Activated B cell treated with CpG ODN at 0.5 μM for 24 hours (primary cell): ENCODE data around the gene CTBP2. TPM values are rescaled to one million over a fixed set of nuclear protein-coding genes. Genes with fewer than 3 reads are reported as not detected.

Experiments used
- ATAC-seq: fragments of 200-7000 bp; cut with Tn5 transposase; one replicate; pipeline ENCODE4 v1.10.0; 2021; ENCODE audit warnings: low read depth, mild to moderate bottlenecking, moderate library complexity
- CTCF ChIA-PET: fragments of 350-600 bp; sonication (Branson Sonifier 250); formaldehyde crosslinking; loops from one replicate; lab custom pipeline; 2021; ENCODE audit warnings: antibody characterized with exemption; lab: Charles Lee
- POLR2A ChIA-PET: fragments of 350-600 bp; sonication (Branson Sonifier 250); formaldehyde crosslinking; loops from one replicate; lab custom pipeline; 2021; ENCODE audit warnings: antibody characterized with exemption; lab: Charles Lee
- DNase-seq: peaks from one replicate; pipeline ENCODE4 v3.0.0; 2022
- H3K27ac Mint-ChIP-seq: one replicate; pipeline ENCODE4 v1.8.0; 2020; ENCODE audit warnings: mixed read lengths
- H3K27me3 Mint-ChIP-seq: one replicate; pipeline ENCODE4 v1.8.0; 2021; ENCODE audit warnings: mixed read lengths
- H3K36me3 Mint-ChIP-seq: one replicate; pipeline ENCODE4 v1.8.0; 2021; ENCODE audit warnings: low read depth, mixed read lengths
- H3K4me1 Mint-ChIP-seq: one replicate; pipeline ENCODE4 v1.8.0; 2021; ENCODE audit warnings: mixed read lengths
- H3K4me3 Mint-ChIP-seq: one replicate; pipeline ENCODE4 v1.8.0; 2020; ENCODE audit warnings: mild to moderate bottlenecking, mixed read lengths
- H3K9me3 Mint-ChIP-seq: one replicate; pipeline ENCODE4 v1.8.0; 2020; ENCODE audit warnings: mixed read lengths
- intact Hi-C: fragments of 100-400 bp; cut with micrococcal nuclease; formaldehyde crosslinking; loops from one replicate; pipeline ENCODE4 v1.15.1; 2024
- total RNA-seq: library from RNA; stranded (reverse); gene quantifications from 2 replicates; pipeline ENCODE4 v1.2.3, GENCODE V29; 2022
- TF ChIP-seq, protein P1 (sequence below): fragments of 200-600 bp; IDR thresholded peaks from one replicate; pipeline ENCODE4 v1.8.0; 2022; ENCODE audit warnings: antibody characterized with exemption, mild to moderate bottlenecking

Gene CTBP2
- total RNA-seq, 1 donor from 2014 or later, result 0.42 TPM

DNA sequence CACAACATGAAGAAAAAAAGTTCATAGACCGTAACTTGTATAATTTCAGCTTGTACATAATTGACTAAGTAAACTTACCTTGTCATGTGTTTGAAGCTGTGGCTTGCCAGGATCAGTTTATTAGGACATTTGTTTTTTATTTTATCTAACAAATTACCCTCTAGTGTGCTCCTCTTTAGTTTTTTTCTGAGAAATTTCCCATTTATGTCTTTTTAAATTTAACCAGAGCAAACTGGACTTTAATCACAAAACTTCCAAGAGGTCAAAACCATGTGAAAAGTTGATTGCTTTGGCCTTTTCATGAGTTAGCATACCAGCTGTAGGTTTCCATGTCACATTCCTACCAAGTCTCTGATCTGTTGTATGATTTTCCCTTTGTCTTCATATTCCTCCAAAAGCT, 176.0 kb downstream of the CTBP2 start:
- DNase-seq, result no peak
- intact Hi-C loops, result no loop called here
- Mint-ChIP-seq H3K36me3 (peaks cover 87% of the 10 kb centered on the region), H3K4me1 (peaks cover 11% of the 10 kb centered on the region), H3K27me3 (no peaks in the 10 kb centered on the region), H3K4me3 (no peak overlapping the region), H3K27ac (no peak overlapping the region), H3K9me3 (no peaks in the 10 kb centered on the region)
- CTCF ChIA-PET, result no interaction called here
- TF ChIP-seq, protein P1, sequence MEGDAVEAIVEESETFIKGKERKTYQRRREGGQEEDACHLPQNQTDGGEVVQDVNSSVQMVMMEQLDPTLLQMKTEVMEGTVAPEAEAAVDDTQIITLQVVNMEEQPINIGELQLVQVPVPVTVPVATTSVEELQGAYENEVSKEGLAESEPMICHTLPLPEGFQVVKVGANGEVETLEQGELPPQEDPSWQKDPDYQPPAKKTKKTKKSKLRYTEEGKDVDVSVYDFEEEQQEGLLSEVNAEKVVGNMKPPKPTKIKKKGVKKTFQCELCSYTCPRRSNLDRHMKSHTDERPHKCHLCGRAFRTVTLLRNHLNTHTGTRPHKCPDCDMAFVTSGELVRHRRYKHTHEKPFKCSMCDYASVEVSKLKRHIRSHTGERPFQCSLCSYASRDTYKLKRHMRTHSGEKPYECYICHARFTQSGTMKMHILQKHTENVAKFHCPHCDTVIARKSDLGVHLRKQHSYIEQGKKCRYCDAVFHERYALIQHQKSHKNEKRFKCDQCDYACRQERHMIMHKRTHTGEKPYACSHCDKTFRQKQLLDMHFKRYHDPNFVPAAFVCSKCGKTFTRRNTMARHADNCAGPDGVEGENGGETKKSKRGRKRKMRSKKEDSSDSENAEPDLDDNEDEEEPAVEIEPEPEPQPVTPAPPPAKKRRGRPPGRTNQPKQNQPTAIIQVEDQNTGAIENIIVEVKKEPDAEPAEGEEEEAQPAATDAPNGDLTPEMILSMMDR, result no peak
- POLR2A ChIA-PET, result no interaction called here
- ATAC-seq, result no peak

DNA sequence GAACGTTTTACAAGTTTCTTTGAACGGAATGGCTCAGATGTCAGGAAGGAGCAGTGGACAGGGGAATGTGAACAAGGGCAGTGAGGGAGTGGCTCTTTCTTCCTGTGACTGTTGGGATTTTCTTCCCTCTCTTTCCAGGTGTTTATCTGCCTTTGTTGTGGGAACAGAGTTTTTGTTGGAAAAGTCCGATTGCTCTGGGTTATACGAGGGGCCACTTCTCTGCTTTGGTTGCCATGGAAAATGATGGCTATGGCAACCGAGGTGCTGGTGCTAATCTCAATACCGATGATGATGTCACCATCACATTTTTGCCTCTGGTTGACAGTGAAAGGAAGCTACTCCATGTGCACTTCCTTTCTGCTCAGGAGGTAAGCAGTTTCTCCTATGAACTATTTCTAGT, 177.0 kb downstream of the CTBP2 start:
- TF ChIP-seq, protein P1, result no peak
- POLR2A ChIA-PET, result no interaction called here
- Mint-ChIP-seq H3K9me3 (no peaks in the 10 kb centered on the region), H3K27me3 (no peaks in the 10 kb centered on the region), H3K4me3 (no peak overlapping the region), H3K4me1 (peaks cover 2% of the 10 kb centered on the region), H3K36me3 (peaks cover 86% of the 10 kb centered on the region), H3K27ac (no peak overlapping the region)
- no peak for ATAC-seq
- CTCF ChIA-PET, result interaction anchor here (1.5 kb wide), 1 partner anchor 9 kb away, joined by 3 read pairs; no protein-coding TSS in a partner anchor
- intact Hi-C loops, result no loop called here
- DNase-seq, result no peak

DNA sequence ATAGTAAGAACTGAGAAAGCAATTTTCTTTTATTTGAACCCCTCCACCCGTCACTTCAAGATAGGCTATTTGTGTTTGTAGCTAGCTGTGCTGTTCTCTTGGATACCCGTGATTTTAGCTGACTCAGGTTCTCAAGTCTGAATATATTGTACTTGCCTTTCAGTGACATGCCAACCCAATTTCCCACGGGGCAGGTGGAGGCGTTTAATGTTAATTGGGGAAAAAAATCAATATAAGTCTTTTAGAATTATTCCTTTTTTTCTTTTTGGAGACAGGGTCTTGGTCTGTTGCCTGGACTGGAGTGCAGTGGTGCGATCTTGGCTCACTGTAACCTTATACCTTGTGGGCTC, 182.0 kb downstream of the CTBP2 start:
- peaks cover 81% of the 10 kb centered on the region for H3K36me3 Mint-ChIP-seq
- H3K4me1 Mint-ChIP-seq, result peaks cover 7% of the 10 kb centered on the region
- TF ChIP-seq, protein P1, result no peak
- no peak for ATAC-seq
- CTCF ChIA-PET, result no interaction called here
- no peak for DNase-seq
- no peak overlapping the region for H3K27ac Mint-ChIP-seq
- POLR2A ChIA-PET, result no interaction called here
- H3K27me3 Mint-ChIP-seq, result no peaks in the 10 kb centered on the region
- no peak overlapping the region for H3K4me3 Mint-ChIP-seq
- intact Hi-C loops, result no loop called here
- H3K9me3 Mint-ChIP-seq, result no peaks in the 10 kb centered on the region

DNA sequence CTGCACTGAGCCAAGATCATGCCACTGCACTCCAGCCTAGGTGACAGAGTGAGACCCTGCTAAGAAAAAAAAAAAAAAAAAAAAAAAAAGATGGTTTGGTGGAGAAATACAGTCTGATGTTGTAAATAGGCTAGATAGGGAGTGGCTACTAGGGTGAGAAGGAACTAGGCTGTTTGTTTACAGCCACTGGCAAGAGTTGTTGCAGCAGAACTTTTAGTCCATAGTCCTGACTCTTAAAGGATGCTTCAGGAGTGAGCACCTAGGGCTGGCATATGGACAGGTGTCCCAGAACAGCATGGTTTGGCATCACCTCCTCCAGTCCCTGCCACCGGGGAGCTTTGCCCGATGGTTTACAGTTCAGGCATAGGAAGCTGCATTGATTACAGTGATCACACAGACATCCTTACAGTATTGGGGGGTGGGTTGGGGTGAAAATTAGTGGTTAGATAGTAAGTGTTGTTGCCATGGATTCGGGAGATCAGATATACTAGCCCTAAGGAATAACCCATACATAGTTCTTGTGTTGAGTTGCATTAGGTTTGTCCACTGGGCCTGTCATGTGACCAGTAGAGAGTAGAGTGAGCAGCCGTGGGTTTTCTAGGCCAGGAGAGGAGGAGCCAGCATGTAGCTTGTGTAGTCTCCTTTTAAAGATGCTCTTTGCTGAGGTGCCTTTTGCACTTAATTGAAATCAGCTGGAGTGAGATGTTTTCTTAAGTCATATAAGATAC, 182.6 kb downstream of the CTBP2 start:
- H3K9me3 Mint-ChIP-seq, result no peaks in the 10 kb centered on the region
- no peak overlapping the region for H3K27ac Mint-ChIP-seq
- H3K4me1 Mint-ChIP-seq, result peaks cover 7% of the 10 kb centered on the region
- intact Hi-C loops, result no loop called here
- H3K4me3 Mint-ChIP-seq, result no peak overlapping the region
- POLR2A ChIA-PET, result no interaction called here
- peaks cover 77% of the 10 kb centered on the region for H3K36me3 Mint-ChIP-seq
- no peak for ATAC-seq
- no peaks in the 10 kb centered on the region for H3K27me3 Mint-ChIP-seq
- DNase-seq, result no peak
- CTCF ChIA-PET, result no interaction called here
- TF ChIP-seq, protein P1, result no peak

DNA sequence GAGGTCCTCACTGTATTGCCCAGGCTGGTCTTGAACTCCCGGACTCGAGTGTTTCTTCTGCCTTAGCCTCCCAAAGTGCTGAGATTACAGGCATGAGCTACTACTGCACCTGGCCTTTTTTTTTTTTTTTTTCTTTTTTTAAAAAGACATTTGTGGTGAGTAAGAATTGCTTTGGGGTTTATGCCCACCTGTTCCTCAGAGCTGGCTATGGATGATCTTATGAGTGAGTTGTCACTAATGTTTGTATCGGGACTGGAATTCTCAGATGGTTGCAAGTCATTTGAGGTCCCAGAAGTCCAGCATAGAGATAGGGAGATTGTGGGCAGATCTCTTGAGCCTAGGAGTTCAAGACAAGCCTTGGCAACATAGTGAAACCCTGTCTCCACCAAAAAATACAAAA, 183.2 kb downstream of the CTBP2 start:
- DNase-seq (no peak), ATAC-seq (no peak)
- Mint-ChIP-seq H3K4me1 (peaks cover 7% of the 10 kb centered on the region), H3K27ac (no peak overlapping the region), H3K9me3 (no peaks in the 10 kb centered on the region), H3K36me3 (peaks cover 77% of the 10 kb centered on the region), H3K4me3 (no peak overlapping the region), H3K27me3 (no peaks in the 10 kb centered on the region)
- POLR2A ChIA-PET, result no interaction called here
- CTCF ChIA-PET, result no interaction called here
- TF ChIP-seq, protein P1, result no peak
- intact Hi-C loops, result no loop called here
